GM23338 (cell line): Measurements from ENCODE around the gene RAB36. TPM values are rescaled to one million over a fixed set of nuclear protein-coding genes. Genes with fewer than 3 reads are reported as not detected.

Experiments used
- ATAC-seq: fragments of 200-7000 bp; cut with Tn5 transposase; 3 replicates; pipeline ENCODE4 v1.9.1; 2020
- DNase-seq: peaks from one replicate; pipeline ENCODE4 v3.0.0-alpha.2; 2015; ENCODE audit warnings: low spot score
- H2AFZ ChIP-seq: fragments of 200-600 bp; sonication (generic); 2 replicates; pipeline ENCODE4 v1.8.0; 2016; ENCODE audit warnings: antibody characterized with exemption, mild to moderate bottlenecking, moderate library complexity
- H3F3A ChIP-seq: fragments of 200-600 bp; sonication (generic); replicated peaks from 2 replicates; pipeline ENCODE4 v1.8.0; 2017; ENCODE audit warnings: antibody characterized with exemption, mixed run types, low read depth
- H3K27ac ChIP-seq: fragments of 200-600 bp; sonication (generic); 2 replicates; pipeline ENCODE4 v1.6.1; 2016; ENCODE audit warnings: low read depth
- H3K27me3 ChIP-seq: fragments of 200-600 bp; sonication (generic); 2 replicates; pipeline ENCODE4 v1.8.0; 2016; ENCODE audit warnings: mild to moderate bottlenecking, mixed run types, moderate library complexity; ENCODE audit not compliant: insufficient read depth
- H3K36me3 ChIP-seq: fragments of 200-600 bp; sonication (generic); 2 replicates; pipeline ENCODE4 v1.8.0; 2016; ENCODE audit warnings: mild to moderate bottlenecking; ENCODE audit not compliant: insufficient read depth
- H3K4me1 ChIP-seq: fragments of 200-600 bp; sonication (generic); 2 replicates; pipeline ENCODE4 v1.8.0; 2016; ENCODE audit warnings: mild to moderate bottlenecking, moderate library complexity; ENCODE audit not compliant: insufficient read depth
- H3K4me2 ChIP-seq: fragments of 200-600 bp; sonication (generic); 2 replicates; pipeline ENCODE4 v1.7.1; 2017; ENCODE audit warnings: mixed run types
- H3K4me3 ChIP-seq: fragments of 200-600 bp; sonication (generic); 2 replicates; pipeline ENCODE4 v1.6.1; 2016; ENCODE audit warnings: mixed run types
- H3K79me2 ChIP-seq: fragments of 200-600 bp; sonication (generic); replicated peaks from 2 replicates; pipeline ENCODE4 v1.8.0; 2017; ENCODE audit warnings: mild to moderate bottlenecking; ENCODE audit not compliant: insufficient read depth
- H3K9me2 ChIP-seq: fragments of 200-600 bp; sonication (generic); 2 replicates; pipeline ENCODE4 v1.8.0; 2017; ENCODE audit not compliant: insufficient read depth
- H4K20me1 ChIP-seq: fragments of 200-600 bp; sonication (generic); replicated peaks from 2 replicates; pipeline ENCODE4 v1.8.0; 2017; ENCODE audit warnings: mild to moderate bottlenecking; ENCODE audit not compliant: insufficient read depth
- H3K27ac Mint-ChIP-seq: 2 replicates; pipeline ENCODE4 v1.8.0; 2020; ENCODE audit warnings: inconsistent platforms, mild to moderate bottlenecking, moderate library complexity, mixed read lengths
- H3K27me3 Mint-ChIP-seq: 3 replicates; pipeline ENCODE4 v1.8.0; 2022; ENCODE audit warnings: low read depth, mild to moderate bottlenecking, moderate library complexity, mixed read lengths, inconsistent platforms; ENCODE audit not compliant: insufficient read depth, poor library complexity
- H3K36me3 Mint-ChIP-seq: 3 replicates; pipeline ENCODE4 v1.8.0; 2021; ENCODE audit warnings: low read depth, mild to moderate bottlenecking, inconsistent platforms, moderate library complexity, mixed read lengths
- H3K4me1 Mint-ChIP-seq: 3 replicates; pipeline ENCODE4 v1.8.0; 2020; ENCODE audit warnings: mild to moderate bottlenecking, inconsistent platforms, mixed read lengths
- H3K4me3 Mint-ChIP-seq: 3 replicates; pipeline ENCODE4 v1.8.0; 2021; ENCODE audit warnings: moderate library complexity, mild to moderate bottlenecking, inconsistent platforms, mixed read lengths
- H3K9me3 Mint-ChIP-seq: 3 replicates; pipeline ENCODE4 v1.8.0; 2020; ENCODE audit warnings: moderate library complexity, mild to moderate bottlenecking, inconsistent platforms, mixed read lengths
- CREB1 ChIP-seq: fragments of 250-450 bp; sonication (Bioruptor Pico); IDR thresholded peaks from 2 replicates; pipeline ENCODE4 v1.5.0; 2020; ENCODE audit warnings: low read depth, mild to moderate bottlenecking, moderate library complexity
- CTCF ChIP-seq, 2 experiments: fragments of 200-600 bp in 1 of 2; sonication (generic) in 1 of 2; conservative IDR thresholded peaks; 2 replicates each; pipeline versions ENCODE4 v1.5.1 to v1.6.1; 2016 to 2017; ENCODE audit warnings: antibody characterized with exemption in 2 of 2, low read depth in 2 of 2, mild to moderate bottlenecking in 2 of 2, moderate library complexity in 1 of 2
- EZH2 ChIP-seq: fragments of 200-600 bp; sonication (generic); IDR thresholded peaks from one replicate; pipeline ENCODE4 v1.8.0; 2017; ENCODE audit warnings: antibody characterized with exemption, mild to moderate bottlenecking, low read depth; ENCODE audit not compliant: unreplicated experiment
- EZH2phosphoT487 ChIP-seq: fragments of 200-600 bp; sonication (generic); IDR thresholded peaks from one replicate; pipeline ENCODE4 v1.8.1; 2018; ENCODE audit warnings: antibody characterized with exemption; ENCODE audit not compliant: unreplicated experiment
- JUNB ChIP-seq: IDR thresholded peaks from one replicate; pipeline ENCODE4 v1.6.1; 2016; ENCODE audit warnings: antibody characterized with exemption; ENCODE audit not compliant: unreplicated experiment
- NANOG ChIP-seq: IDR thresholded peaks from 2 replicates; pipeline ENCODE4 v1.6.1; 2016; ENCODE audit warnings: antibody characterized with exemption, borderline replicate concordance
- POLR2AphosphoS5 ChIP-seq: IDR thresholded peaks from 2 replicates; pipeline ENCODE4 v1.6.1; 2016; ENCODE audit warnings: antibody characterized with exemption, low read depth
- STAT1 ChIP-seq: IDR thresholded peaks from one replicate; pipeline ENCODE4 v1.6.1; 2016; ENCODE audit warnings: antibody characterized with exemption; ENCODE audit not compliant: unreplicated experiment
- ZNF114 ChIP-seq: fragments of 250-450 bp; sonication (Bioruptor Pico); IDR thresholded peaks from 2 replicates; pipeline ENCODE4 v1.5.0; 2020; ENCODE audit warnings: mild to moderate bottlenecking, moderate library complexity
- ZNF331 ChIP-seq: fragments of 250-450 bp; sonication (Bioruptor Pico); IDR thresholded peaks from 2 replicates; pipeline ENCODE4 v1.5.0; 2020; ENCODE audit warnings: low read depth, mild to moderate bottlenecking, moderate library complexity
- polyA plus RNA-seq: library from polyadenylated mRNA; unstranded; fragments of >200 nt; fragmentation: Nextera tagmentation; extraction: Ambion mirVana; gene quantifications from 2 replicates; pipeline ENCODE4 v1.2.1, GENCODE V29; 2016
- total RNA-seq: library from RNA; depleted of rRNA; stranded (reverse); fragments of >200 nt; shearing (Covaris generic); gene quantifications from 2 replicates; pipeline ENCODE4 v1.2.3, GENCODE V29; 2014
- TF ChIP-seq, protein P1 (sequence below): fragments of 250-450 bp; sonication (Bioruptor Pico); IDR thresholded peaks from 2 replicates; pipeline ENCODE4 v1.5.0; 2020; ENCODE audit warnings: mild to moderate bottlenecking, moderate library complexity
- TF ChIP-seq, protein P2 (sequence below): IDR thresholded peaks from one replicate; pipeline ENCODE4 v1.6.1; 2018; ENCODE audit warnings: antibody characterized with exemption; ENCODE audit not compliant: unreplicated experiment
- TF ChIP-seq, protein P3 (sequence below): IDR thresholded peaks from 2 replicates; pipeline ENCODE4 v1.6.1; 2016; ENCODE audit warnings: antibody characterized with exemption

Gene RAB36
- total and polyA plus RNA-seq, 2 experiments from 2014 or later, result 0.58 to 1.2 TPM

GRCh38 chr22:23196165-23196564 is 50.9 kb downstream of the RAB36 start:
- Histone ChIP-seq H3K36me3 (no peaks in the 10 kb centered on the region), H3K4me2 (no peak overlapping the region), H4K20me1 (peaks cover 89% of the 10 kb centered on the region), H3K27ac (0 out of 2 replicates have a peak overlapping the region, but pooled peaks have one; percentile 66), H2AFZ (no peak overlapping the region), H3K27me3 (no peaks in the 10 kb centered on the region), H3K4me3 (no peak overlapping the region), H3K79me2 (peaks cover 100% of the 10 kb centered on the region), H3K4me1 (peaks cover 32% of the 10 kb centered on the region), H3F3A (0 out of 2 replicates have a peak, but pooled peaks cover 2% of the 10 kb centered on the region), H3K9me2 (no peaks in the 10 kb centered on the region)
- Mint-ChIP-seq H3K4me1 (peaks cover 68% of the 10 kb centered on the region), H3K36me3 (peaks cover 22% of the 10 kb centered on the region), H3K9me3 (no peaks in the 10 kb centered on the region), H3K4me3 (no peak overlapping the region), H3K27me3 (peaks cover 12% of the 10 kb centered on the region), H3K27ac (peak overlapping the region; percentile 81)
- TF ChIP-seq CTCF (conservative IDR thresholded peaks at IDR 0.05; ENCODE audit: low read depth in 2 of 2) (no peak), EZH2phosphoT487 (no peak), EZH2 (no peak), ZNF114 (no peak), POLR2AphosphoS5 (no peak), NANOG (no peak), ZNF331 (CRISPR knock-in tag) (no peak), JUNB (no peak), STAT1 (no peak), CREB1 (CRISPR knock-in tag) (no peak)
- TF ChIP-seq, protein P1, sequence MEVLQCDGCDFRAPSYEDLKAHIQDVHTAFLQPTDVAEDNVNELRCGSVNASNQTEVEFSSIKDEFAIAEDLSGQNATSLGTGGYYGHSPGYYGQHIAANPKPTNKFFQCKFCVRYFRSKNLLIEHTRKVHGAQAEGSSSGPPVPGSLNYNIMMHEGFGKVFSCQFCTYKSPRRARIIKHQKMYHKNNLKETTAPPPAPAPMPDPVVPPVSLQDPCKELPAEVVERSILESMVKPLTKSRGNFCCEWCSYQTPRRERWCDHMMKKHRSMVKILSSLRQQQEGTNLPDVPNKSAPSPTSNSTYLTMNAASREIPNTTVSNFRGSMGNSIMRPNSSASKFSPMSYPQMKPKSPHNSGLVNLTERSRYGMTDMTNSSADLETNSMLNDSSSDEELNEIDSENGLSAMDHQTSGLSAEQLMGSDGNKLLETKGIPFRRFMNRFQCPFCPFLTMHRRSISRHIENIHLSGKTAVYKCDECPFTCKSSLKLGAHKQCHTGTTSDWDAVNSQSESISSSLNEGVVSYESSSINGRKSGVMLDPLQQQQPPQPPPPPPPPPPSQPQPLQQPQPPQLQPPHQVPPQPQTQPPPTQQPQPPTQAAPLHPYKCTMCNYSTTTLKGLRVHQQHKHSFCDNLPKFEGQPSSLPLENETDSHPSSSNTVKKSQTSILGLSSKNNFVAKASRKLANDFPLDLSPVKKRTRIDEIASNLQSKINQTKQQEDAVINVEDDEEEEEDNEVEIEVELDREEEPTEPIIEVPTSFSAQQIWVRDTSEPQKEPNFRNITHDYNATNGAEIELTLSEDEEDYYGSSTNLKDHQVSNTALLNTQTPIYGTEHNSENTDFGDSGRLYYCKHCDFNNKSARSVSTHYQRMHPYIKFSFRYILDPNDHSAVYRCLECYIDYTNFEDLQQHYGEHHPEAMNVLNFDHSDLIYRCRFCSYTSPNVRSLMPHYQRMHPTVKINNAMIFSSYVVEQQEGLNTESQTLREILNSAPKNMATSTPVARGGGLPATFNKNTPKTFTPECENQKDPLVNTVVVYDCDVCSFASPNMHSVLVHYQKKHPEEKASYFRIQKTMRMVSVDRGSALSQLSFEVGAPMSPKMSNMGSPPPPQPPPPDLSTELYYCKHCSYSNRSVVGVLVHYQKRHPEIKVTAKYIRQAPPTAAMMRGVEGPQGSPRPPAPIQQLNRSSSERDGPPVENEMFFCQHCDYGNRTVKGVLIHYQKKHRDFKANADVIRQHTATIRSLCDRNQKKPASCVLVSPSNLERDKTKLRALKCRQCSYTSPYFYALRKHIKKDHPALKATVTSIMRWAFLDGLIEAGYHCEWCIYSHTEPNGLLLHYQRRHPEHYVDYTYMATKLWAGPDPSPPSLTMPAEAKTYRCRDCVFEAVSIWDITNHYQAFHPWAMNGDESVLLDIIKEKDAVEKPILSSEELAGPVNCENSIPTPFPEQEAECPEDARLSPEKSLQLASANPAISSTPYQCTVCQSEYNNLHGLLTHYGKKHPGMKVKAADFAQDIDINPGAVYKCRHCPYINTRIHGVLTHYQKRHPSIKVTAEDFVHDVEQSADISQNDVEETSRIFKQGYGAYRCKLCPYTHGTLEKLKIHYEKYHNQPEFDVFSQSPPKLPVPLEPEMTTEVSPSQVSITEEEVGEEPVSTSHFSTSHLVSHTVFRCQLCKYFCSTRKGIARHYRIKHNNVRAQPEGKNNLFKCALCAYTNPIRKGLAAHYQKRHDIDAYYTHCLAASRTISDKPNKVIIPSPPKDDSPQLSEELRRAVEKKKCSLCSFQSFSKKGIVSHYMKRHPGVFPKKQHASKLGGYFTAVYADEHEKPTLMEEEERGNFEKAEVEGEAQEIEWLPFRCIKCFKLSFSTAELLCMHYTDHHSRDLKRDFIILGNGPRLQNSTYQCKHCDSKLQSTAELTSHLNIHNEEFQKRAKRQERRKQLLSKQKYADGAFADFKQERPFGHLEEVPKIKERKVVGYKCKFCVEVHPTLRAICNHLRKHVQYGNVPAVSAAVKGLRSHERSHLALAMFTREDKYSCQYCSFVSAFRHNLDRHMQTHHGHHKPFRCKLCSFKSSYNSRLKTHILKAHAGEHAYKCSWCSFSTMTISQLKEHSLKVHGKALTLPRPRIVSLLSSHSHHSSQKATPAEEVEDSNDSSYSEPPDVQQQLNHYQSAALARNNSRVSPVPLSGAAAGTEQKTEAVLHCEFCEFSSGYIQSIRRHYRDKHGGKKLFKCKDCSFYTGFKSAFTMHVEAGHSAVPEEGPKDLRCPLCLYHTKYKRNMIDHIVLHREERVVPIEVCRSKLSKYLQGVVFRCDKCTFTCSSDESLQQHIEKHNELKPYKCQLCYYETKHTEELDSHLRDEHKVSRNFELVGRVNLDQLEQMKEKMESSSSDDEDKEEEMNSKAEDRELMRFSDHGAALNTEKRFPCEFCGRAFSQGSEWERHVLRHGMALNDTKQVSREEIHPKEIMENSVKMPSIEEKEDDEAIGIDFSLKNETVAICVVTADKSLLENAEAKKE, result no peak
- TF ChIP-seq, protein P2, sequence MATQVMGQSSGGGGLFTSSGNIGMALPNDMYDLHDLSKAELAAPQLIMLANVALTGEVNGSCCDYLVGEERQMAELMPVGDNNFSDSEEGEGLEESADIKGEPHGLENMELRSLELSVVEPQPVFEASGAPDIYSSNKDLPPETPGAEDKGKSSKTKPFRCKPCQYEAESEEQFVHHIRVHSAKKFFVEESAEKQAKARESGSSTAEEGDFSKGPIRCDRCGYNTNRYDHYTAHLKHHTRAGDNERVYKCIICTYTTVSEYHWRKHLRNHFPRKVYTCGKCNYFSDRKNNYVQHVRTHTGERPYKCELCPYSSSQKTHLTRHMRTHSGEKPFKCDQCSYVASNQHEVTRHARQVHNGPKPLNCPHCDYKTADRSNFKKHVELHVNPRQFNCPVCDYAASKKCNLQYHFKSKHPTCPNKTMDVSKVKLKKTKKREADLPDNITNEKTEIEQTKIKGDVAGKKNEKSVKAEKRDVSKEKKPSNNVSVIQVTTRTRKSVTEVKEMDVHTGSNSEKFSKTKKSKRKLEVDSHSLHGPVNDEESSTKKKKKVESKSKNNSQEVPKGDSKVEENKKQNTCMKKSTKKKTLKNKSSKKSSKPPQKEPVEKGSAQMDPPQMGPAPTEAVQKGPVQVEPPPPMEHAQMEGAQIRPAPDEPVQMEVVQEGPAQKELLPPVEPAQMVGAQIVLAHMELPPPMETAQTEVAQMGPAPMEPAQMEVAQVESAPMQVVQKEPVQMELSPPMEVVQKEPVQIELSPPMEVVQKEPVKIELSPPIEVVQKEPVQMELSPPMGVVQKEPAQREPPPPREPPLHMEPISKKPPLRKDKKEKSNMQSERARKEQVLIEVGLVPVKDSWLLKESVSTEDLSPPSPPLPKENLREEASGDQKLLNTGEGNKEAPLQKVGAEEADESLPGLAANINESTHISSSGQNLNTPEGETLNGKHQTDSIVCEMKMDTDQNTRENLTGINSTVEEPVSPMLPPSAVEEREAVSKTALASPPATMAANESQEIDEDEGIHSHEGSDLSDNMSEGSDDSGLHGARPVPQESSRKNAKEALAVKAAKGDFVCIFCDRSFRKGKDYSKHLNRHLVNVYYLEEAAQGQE, result no peak
- TF ChIP-seq, protein P3, sequence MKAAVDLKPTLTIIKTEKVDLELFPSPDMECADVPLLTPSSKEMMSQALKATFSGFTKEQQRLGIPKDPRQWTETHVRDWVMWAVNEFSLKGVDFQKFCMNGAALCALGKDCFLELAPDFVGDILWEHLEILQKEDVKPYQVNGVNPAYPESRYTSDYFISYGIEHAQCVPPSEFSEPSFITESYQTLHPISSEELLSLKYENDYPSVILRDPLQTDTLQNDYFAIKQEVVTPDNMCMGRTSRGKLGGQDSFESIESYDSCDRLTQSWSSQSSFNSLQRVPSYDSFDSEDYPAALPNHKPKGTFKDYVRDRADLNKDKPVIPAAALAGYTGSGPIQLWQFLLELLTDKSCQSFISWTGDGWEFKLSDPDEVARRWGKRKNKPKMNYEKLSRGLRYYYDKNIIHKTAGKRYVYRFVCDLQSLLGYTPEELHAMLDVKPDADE, result no peak
- ATAC-seq (no peak), DNase-seq (no peak)
